CMK (cell line): Measurements from ENCODE around the gene GALNT10.

Source experiments
- DNase-seq: peaks from one replicate; pipeline ENCODE4 v3.0.0-alpha.2; 2010; ENCODE audit warnings: low read depth

GALNT10 gene

GRCh38 chr5:154445422-154446194 is 255.1 kb downstream of the GALNT10 start, which contains the start of gene SAP30L:
TSS of gene SAP30L (plus strand) at chr5:154445997. CDS start at chr5:154446605, 608 bp downstream.
- peak; percentile 72 for DNase-seq

DNA sequence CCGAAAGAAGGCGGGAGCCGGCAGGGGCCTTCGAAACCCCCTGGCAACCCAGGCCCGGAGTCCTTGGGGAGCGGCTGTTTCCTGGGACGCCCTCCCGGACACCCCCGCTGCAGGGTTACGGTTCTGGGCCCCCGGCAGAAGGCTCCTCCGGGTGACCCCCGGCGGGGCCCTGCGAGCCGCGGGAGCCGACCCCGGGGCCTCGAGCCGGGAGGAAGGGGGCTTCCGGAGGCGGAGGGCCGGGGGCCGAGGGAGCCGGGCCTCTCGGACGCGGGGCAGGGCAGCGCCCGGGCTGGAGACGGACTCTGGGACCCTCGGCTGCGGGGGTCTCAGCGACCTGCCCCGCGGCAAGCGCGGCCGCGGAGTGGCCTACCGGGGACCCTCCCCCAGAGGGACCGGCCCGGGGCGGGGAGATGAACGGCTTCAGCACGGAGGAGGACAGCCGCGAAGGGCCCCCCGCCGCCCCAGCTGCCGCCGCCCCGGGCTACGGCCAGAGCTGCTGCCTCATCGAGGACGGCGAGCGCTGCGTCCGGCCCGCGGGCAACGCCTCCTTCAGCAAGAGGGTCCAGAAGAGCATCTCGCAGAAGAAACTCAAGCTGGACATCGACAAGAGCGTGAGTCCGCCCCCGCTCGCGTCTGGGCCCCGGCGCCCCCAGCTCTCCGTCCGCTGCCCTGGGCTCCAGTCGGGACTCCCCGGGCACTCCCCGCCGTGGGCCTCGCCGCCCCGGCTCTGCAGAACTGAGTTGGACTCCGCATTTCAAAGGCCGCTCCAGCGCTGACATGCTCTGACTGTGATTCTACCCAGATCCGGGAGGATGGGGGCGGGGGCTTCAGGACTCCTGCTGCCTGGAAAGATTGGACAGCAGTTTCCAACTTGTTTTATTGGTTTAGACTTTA is 255.9 kb downstream of the GALNT10 start:
- DNase-seq = no peak

DNA sequence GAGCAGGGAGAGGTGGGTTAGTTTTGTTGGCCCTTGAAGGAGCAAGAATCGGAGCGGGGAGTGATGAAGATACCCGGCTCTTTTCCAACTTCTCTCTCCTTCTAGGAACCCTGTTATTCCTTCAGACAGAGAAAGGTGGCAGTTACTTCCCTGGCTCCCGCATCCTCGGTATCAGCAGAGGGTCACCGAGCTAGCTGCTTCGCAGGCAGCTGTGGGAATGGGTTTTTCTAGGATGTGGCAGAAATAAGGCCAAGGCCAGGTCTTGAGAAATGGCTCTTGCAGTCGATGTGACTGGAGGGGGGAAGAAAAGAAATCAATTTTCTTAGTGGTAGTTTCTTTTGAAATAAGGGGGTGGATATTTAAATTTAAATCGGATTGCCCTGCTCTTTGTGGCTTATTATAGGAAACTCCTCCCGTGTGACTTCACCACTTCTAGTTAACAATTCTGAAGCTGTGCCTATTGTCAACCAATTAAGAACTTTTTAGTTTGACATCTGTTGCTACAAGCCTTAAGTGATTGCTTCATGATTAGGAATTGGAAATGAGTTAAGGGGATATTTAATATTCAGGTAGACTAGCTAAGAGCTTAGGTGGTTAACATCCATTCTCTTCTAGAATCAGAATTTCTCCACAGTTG is 256.7 kb downstream of the GALNT10 start:
- DNase-seq = no peak

GRCh38 chr5:154449786-154450185 is 259.3 kb downstream of the GALNT10 start:
- DNase-seq = no peak

DNA sequence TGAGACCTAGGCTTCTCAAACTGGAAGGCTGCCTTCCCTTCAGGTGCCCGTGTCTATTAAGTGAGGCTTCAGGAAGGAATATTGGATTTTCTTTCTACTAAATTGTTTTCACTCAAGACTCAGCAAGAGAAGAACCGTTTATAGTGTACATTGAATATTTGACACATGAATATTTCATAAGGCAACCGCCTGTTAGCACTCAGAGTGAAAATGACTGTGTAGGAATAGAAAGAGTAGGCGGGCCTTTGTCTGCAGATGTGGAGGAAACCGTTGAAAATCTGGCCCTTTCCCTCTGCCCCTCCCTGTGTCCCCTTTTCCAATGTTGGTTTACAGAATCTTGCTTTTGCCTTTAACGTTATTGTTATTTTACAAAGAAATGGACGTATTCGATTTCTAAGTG is 261.4 kb downstream of the GALNT10 start:
- DNase-seq = no peak

- DNase-seq = no peak
These were observed 265.1 kb downstream of the GALNT10 start for GRCh38 chr5:154455585-154455984.

GRCh38 chr5:154456540-154456939 is 266.0 kb downstream of the GALNT10 start:
- DNase-seq = no peak

GRCh38 chr5:154459015-154459414 is 268.5 kb downstream of the GALNT10 start:
- DNase-seq = no peak

GRCh38 chr5:154460172-154460571 is 269.6 kb downstream of the GALNT10 start:
- no peak for DNase-seq

GRCh38 chr5:154461531-154461930 is 271.0 kb downstream of the GALNT10 start:
- no peak for DNase-seq

DNA sequence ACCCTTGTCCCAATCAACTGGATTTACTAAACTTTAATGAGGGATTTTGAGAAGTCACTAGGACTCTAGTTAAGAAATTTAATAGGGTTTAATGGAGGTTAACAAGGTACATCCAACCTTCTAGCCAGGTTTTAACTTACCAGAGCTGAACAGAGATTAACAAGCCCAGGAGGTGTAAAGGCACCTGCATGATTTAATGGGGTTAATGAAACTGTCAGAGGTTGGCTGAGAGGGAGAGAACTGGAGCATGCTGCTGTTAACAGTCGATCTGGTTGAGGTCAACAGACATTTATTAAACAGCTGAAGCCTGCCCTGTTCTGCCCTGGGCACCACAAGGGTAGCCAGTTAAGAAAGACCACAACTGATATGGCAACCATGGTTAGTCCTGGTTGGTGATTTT is 273.9 kb downstream of the GALNT10 start:
- no peak for DNase-seq

DNA sequence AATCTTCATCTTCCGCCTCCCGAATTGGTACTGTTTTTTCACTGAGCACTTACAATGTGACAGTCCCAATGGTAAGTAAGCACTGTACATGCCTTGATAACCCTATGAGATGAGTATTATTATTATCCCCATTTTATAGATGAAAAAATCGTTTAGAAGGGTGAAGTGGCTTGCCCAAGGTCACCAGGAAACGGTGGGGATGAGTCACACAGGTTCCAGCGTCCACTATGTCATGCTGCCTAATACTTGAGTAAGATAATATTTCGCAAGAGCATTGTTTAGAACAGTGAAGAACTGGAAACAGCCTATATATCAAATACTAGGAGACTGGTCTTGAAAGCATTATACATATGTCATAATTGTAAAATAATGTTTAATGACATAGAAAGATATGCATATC is 274.6 kb downstream of the GALNT10 start:
- no peak for DNase-seq

DNA sequence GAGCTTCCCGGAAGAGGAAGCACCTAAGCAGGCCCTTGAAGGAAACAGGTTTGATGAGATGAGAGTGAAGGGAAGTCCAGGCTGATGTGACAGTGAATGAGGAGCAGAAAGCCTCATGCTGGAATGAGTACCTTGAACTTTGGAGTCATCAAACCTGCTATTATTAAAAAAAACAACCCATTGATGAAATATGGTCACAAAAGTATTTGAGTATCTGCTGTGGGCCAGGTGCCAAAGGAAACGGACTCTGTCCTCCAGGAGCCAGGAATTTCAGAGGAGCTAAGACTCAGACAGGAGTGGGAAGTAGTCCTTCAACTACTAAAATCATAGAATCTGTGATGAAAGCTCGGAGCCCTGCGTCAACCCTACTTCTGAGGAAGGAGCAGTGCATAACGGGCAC is 275.6 kb downstream of the GALNT10 start:
- no peak for DNase-seq

DNA sequence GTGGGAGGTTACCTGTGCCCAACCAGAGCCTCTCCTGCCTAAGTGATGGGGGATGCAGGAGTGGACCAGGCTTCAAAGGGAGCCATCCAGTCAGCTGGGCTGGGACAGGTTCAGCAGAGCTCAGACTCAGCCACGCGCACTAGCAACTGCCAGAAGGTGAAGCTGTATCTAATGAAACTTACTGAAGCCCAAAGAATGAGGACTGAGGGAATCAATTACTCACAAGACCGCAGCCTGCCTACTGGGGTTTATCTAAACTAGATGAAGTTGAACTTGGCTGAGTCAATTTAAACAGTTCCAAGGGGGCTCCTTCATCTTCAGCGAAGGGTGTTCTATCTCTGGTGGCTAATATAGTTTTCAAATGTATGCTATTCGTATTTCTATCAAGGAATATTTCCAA is 276.1 kb downstream of the GALNT10 start:
- no peak for DNase-seq

GRCh38 chr5:154467655-154468354 is 277.3 kb downstream of the GALNT10 start:
- DNase-seq = peak; percentile 17

GRCh38 chr5:154470137-154470536 is 279.6 kb downstream of the GALNT10 start:
- no peak for DNase-seq
